Activated T-helper 9 cell treated with anti-CD3 and anti-CD28 coated beads, Interleukin-2, amount 50 U/mL, for 16 hours (primary cell): ENCODE data around the gene GABRB1.

Source experiments
- DNase-seq: peaks from one replicate; pipeline ENCODE4 v3.0.0-alpha.2; 2020; ENCODE audit warnings: low read depth

GABRB1 gene

GRCh38 chr4:47471064-47471463 lies 439.7 kb downstream of the GABRB1 start:
- DNase-seq: no peak

GRCh38 chr4:47471591-47471990 lies 440.2 kb downstream of the GABRB1 start:
- no peak for DNase-seq

DNA sequence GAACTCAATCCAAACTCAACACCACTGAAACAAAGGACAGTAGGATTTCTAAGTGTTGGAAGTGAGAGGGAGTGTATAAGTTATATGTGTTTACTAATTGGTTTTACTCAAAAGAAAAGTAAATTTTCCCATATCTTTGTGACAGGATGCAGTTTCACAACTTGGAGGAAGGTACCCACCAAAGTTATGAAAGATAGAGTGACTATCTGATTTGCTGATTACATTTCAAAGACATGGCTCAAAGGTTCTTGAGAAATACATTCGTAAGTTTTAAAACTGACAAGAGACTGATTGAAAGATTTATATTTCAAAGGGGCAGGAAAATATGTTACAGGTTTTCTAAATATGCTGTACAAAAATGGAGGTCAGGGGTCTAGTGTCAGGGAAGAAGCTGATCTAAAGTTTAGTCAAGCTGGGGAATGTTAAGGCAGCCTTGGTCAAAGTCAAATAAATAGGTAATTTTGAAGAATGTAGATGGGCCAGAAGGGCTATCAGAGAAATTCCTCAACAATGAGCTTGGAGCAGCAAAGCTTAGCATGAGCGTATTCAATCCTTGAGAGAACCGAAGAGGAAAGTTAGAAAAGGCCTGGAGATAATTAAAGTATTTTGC lies 441.9 kb downstream of the GABRB1 start:
- DNase-seq: no peak

GRCh38 chr4:47474799-47475198 lies 443.4 kb downstream of the GABRB1 start:
- DNase-seq: no peak

GRCh38 chr4:47475411-47475810 lies 444.0 kb downstream of the GABRB1 start:
- no peak for DNase-seq
